HepG2 (cell line): Measurements from ENCODE around the gene OR2F1. TPM values are rescaled to one million over a fixed set of nuclear protein-coding genes. Genes with fewer than 3 reads are reported as not detected.
A peak's percentile ranks its signal among the peaks of the same experiment; 100 is the strongest.
"Not testable (repeated sequence)": the region's sequence is repeated elsewhere in the genome, so short reads cannot be mapped to it uniquely, and the experiment has no call there.

Experiments
- ATAC-seq: fragments of 200-7000 bp; cut with Tn5 transposase; 3 replicates; pipeline ENCODE4 v1.9.1; 2020; ENCODE audit warnings: mild to moderate bottlenecking, moderate library complexity
- BruUV-seq: library from RNA; stranded (reverse); fragments of 400-500 nt; replicated peaks from 2 replicates; lab custom pipeline; 2021; lab: Mats Ljungman, UMichigan
- CTCF ChIA-PET: fragments of 300-600 bp; formaldehyde crosslinking; extraction: SDS; loops from one replicate; lab custom pipeline; 2021; ENCODE audit warnings: low total read pairs, inconsistent platforms, low intra/inter-chr PET ratio; lab: Yijun Ruan, JAX
- POLR2A ChIA-PET: fragments of 350-600 bp; sonication (Branson Sonifier 250); formaldehyde crosslinking; loops from one replicate; lab custom pipeline; 2020; ENCODE audit warnings: antibody characterized with exemption, inconsistent platforms; lab: Yijun Ruan, JAX
- DNase-seq: peaks from one replicate; pipeline ENCODE4 v3.0.0-alpha.2; 2015; ENCODE audit warnings: low spot score
- FAIRE-seq: peaks from 3 replicates; lab custom pipeline; 2011; peaks lifted over from hg19 to GRCh38; lab: Jason Lieb, UNC
- H2AFZ ChIP-seq: one replicate; pipeline ENCODE4 v1.6.1; 2011; ENCODE audit warnings: low read length, inconsistent platforms
- H3K27ac ChIP-seq: fragments of 300-600 bp; 3 replicates; pipeline ENCODE4 v1.8.0; 2011; ENCODE audit warnings: mixed run types, mild to moderate bottlenecking, mixed read lengths, low read length, inconsistent platforms; ENCODE audit not compliant: insufficient read depth; ENCODE audit errors: extremely low read length
- H3K27me3 ChIP-seq, 2 experiments: fragments of 200-600 bp in 1 of 2; 2 replicates in 1 of 2; 3 replicates in 1 of 2; pipeline versions ENCODE4 v1.6.0 to v1.8.0; 2011; ENCODE audit warnings: low read length in 2 of 2, mild to moderate bottlenecking in 2 of 2, moderate library complexity in 2 of 2, inconsistent platforms in 1 of 2; ENCODE audit not compliant: insufficient read depth in 2 of 2, control insufficient read depth in 1 of 2
- H3K36me3 ChIP-seq, 2 experiments: fragments of 200-600 bp in 1 of 2; replicated peaks in 1 of 2; 2 replicates in 1 of 2; 3 replicates in 1 of 2; pipeline versions ENCODE4 v1.5.1 to v1.8.0; 2011; ENCODE audit warnings: low read length in 2 of 2, inconsistent platforms in 1 of 2; ENCODE audit not compliant: insufficient read depth in 2 of 2, control insufficient read depth in 1 of 2
- H3K4me1 ChIP-seq: 2 replicates; pipeline ENCODE4 v1.5.1; 2012; ENCODE audit warnings: low read length, inconsistent platforms; ENCODE audit not compliant: insufficient read depth
- H3K4me2 ChIP-seq: 2 replicates; pipeline ENCODE4 v1.6.0; 2011; ENCODE audit warnings: low read depth, low read length, inconsistent platforms
- H3K4me3 ChIP-seq, 3 experiments: fragments of 200-600 bp in 1 of 3; sonication (generic), shearing (Covaris generic) in 1 of 3; replicated peaks in 1 of 3; 2 replicates each; pipeline ENCODE4 v1.5.1; 2011 to 2016; ENCODE audit warnings: low read length in 3 of 3, inconsistent platforms in 2 of 3, low read depth in 2 of 3, mild to moderate bottlenecking in 2 of 3, control low read depth in 1 of 3, mixed read lengths in 1 of 3; ENCODE audit not compliant: insufficient read depth in 1 of 3
- H3K79me2 ChIP-seq: one replicate; pipeline ENCODE4 v1.6.1; 2011; ENCODE audit warnings: low read length, inconsistent platforms; ENCODE audit not compliant: insufficient read depth
- H3K9ac ChIP-seq: 2 replicates; pipeline ENCODE4 v1.6.0; 2011; ENCODE audit warnings: mild to moderate bottlenecking, low read depth, low read length, inconsistent platforms; ENCODE audit not compliant: insufficient read depth
- H3K9me3 ChIP-seq: 2 replicates; pipeline ENCODE4 v1.5.1; 2012; ENCODE audit warnings: mild to moderate bottlenecking, low read length
- H4K20me1 ChIP-seq: 2 replicates; pipeline ENCODE4 v1.6.0; 2011; ENCODE audit warnings: inconsistent platforms, mild to moderate bottlenecking, low read length, moderate library complexity; ENCODE audit not compliant: insufficient read depth
- CTCF ChIP-seq: sonication (generic); formaldehyde crosslinking; IDR thresholded peaks from 2 replicates; pipeline ENCODE4 v1.5.0; 2020; ENCODE audit warnings: mild to moderate bottlenecking, missing genetic modification reagents, moderate library complexity
- HOXA9 ChIP-seq: sonication (generic); formaldehyde crosslinking; IDR thresholded peaks from 2 replicates; pipeline ENCODE4 v1.8.1; 2022; ENCODE audit warnings: missing genetic modification reagents, mild to moderate bottlenecking, moderate library complexity, borderline replicate concordance
- RAD21 ChIP-seq: fragments of 450-650 bp; formaldehyde crosslinking; IDR thresholded peaks from 2 replicates; pipeline ENCODE4 v1.5.0; 2020; ENCODE audit warnings: mild to moderate bottlenecking
- SMC3 ChIP-seq: IDR thresholded peaks from 2 replicates; pipeline ENCODE4 v1.6.1; 2011; ENCODE audit warnings: low read length, improper control_type of control experiment
- STAG1 ChIP-seq: sonication (generic); formaldehyde crosslinking; IDR thresholded peaks from 2 replicates; pipeline ENCODE4 v1.4.0; 2020; ENCODE audit warnings: missing genetic modification reagents
- ZMYM2 ChIP-seq: sonication (generic); formaldehyde crosslinking; IDR thresholded peaks from 2 replicates; pipeline ENCODE4 v1.8.0; 2022; ENCODE audit warnings: mild to moderate bottlenecking, missing genetic modification reagents
- WGBS: methylation state at CpG from one replicate; pipeline ENCODE4 v1.1.6; 2017; ENCODE audit warnings: low lambda C conversion rate; 5-methylcytosine and 5-hydroxymethylcytosine counted together
- in situ Hi-C: cut with HindIII; loops from 2 replicates; pipeline ENCODE4 v1.10.0; 2017; ENCODE audit warnings: low pct_unique_long_range_greater_than_20kb; ENCODE audit not compliant: extremely low pct_ligation_motif_present
- intact Hi-C: fragments of 100-400 bp; cut with micrococcal nuclease; formaldehyde crosslinking; loops from one replicate; pipeline ENCODE4 v1.10.0; 2022; ENCODE audit not compliant: unreplicated experiment
- polyA plus RNA-seq, 8 experiments: library from polyadenylated mRNA; depleted of rRNA in 3 of 8; stranded (reverse) in 7 of 8; unstranded in 1 of 8; fragments of >200 nt; fragmentation: Illumina TruSeq in 4 of 8; extraction: Trizol in 4 of 8; gene quantifications; 2 replicates each; pipeline versions ENCODE4 v1.2.1 to v1.2.3, GENCODE V29; 2011 to 2016; ENCODE audit warnings: low read depth in 4 of 8, missing spikeins in 1 of 8, mixed read lengths in 1 of 8; ENCODE audit not compliant: insufficient read depth in 1 of 8
- total RNA-seq, 5 experiments: library from RNA; depleted of rRNA; stranded (reverse); fragments of >200 nt; fragmentation: Illumina TruSeq; extraction: Trizol; gene quantifications; 2 replicates each; pipeline ENCODE4 v1.2.3, GENCODE V29; 2016; ENCODE audit warnings: low read depth in 1 of 5
- TF ChIP-seq, protein P1 (sequence below): sonication (generic); formaldehyde crosslinking; IDR thresholded peaks from 2 replicates; pipeline ENCODE4 v1.5.0; 2020; ENCODE audit warnings: missing genetic modification reagents

Gene OR2F1
- total and polyA plus RNA-seq, 2 of the 13 experiments (the other 11 are each of a cell fraction or from before 2014, with no cell fraction given): 0.36 to 1.5 TPM

DNA sequence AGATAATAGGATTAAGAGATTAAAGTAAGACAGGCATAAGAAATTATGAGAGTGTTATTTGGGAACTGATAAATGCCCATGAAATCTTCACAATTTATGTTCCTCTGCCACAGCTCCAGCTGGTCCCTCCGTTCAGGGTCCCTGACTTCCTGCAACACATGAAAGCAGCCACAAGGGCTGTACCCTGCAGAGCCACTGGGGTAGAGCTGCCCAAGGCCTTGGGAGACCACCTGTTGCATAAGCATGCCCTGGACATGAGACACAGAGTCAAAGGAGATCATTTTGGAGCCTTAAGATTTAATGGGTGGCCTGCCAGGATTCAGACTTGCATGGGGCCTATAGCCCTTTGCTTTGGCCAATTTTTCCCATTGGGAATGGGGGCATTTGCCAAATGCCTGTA is 56.2 kb downstream of the OR2F1 start:
- H3K27ac ChIP-seq, BruUV-seq, H3K4me2 ChIP-seq, CTCF ChIA-PET, in situ Hi-C loops, H3K36me3 ChIP-seq, H3K27me3 ChIP-seq, H3K9ac ChIP-seq, H2AFZ ChIP-seq, H3K79me2 ChIP-seq, H3K4me3 ChIP-seq, FAIRE-seq, DNase-seq, H4K20me1 ChIP-seq: not testable (repeated sequence)
- H3K9me3 ChIP-seq: peaks cover 18% of the 10 kb centered on the region; the same call in 1 of the 2 replicates
- POLR2A ChIA-PET: interaction anchor here (1.1 kb wide), 1 partner anchor 110 kb away, joined by 3 read pairs; no protein-coding TSS in a partner anchor
- ATAC-seq: peak; percentile 79
- peaks cover 10% of the 10 kb centered on the region for H3K4me1 ChIP-seq
- WGBS: 0% methylated on average over 1 of the region's 1 CpG
- intact Hi-C loops: loop anchor here (5.0 kb wide), 1 partner anchor 34 kb away; no protein-coding TSS in a partner anchor

DNA sequence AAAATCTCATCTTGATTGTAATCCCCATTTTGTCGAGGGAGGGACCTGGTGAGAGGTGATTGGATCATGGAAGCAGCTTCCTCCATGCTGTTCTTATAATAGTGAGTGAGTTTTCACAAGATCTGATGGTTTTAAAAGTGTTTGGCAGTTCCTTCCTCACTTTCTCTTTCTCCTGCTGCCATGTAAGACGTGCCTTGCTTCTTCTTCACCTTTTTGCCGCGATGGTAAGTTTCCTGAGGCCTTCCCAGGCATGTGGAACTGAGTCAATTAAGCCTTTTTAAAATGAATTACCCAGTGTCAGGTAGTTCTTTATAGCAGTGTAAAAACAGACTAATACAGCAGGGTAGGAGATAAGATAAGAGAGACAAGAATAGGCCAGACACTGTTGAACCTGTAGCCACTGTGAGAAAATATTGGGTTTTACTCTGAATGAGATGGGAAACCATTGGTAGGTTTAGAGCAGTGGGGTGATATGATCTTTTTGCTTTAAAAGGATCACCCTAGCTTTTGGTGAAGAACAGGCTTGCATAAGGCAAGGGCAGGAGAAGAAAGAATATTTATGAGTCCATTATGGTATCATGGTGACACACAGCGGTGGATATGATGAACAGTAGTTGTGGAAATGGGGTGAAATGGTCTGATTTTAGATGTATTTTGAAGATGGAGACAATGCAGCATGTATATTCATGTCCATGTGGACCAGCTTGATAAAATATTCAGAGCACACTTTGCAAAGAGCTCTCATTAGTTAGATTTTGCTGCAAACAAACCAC is 57.0 kb downstream of the OR2F1 start:
- Histone ChIP-seq H3K79me2 (no peaks in the 10 kb centered on the region), H3K27me3 (no peaks in the 10 kb centered on the region), H3K9ac (no peak overlapping the region), H3K36me3 (no peaks in the 10 kb centered on the region), H3K4me2 (no peak overlapping the region), H3K9me3 (peaks cover 18% of the 10 kb centered on the region; the same call in 1 of the 2 replicates), H3K27ac (no peak overlapping the region), H4K20me1 (no peaks in the 10 kb centered on the region), H3K4me3 (no peak overlapping the region), H2AFZ (no peak overlapping the region), H3K4me1 (peaks cover 10% of the 10 kb centered on the region)
- 40% methylated on average over 5 of the region's 5 CpGs for WGBS
- ATAC-seq (peak; percentile 93), DNase-seq (peak; percentile 51), FAIRE-seq (no peak)
- in situ Hi-C loops (no loop called here), intact Hi-C loops (loop anchor here (1.0 to 5.0 kb wide), 3 partner anchors 34 to 119 kb away; partner anchors contain the start of gene TCAF1)
- ChIA-PET POLR2A (interaction anchor here (0.6 to 1.7 kb wide), 2 partner anchors 110 to 129 kb away, joined by 3 to 6 read pairs; partner anchors contain the start of gene TCAF1), CTCF (interaction anchor here (1.1 kb wide), 1 partner anchor 119 kb away, joined by 4 read pairs; no protein-coding TSS in a partner anchor)
- no TSS peak for BruUV-seq
- TF ChIP-seq STAG1 (CRISPR knock-in tag): peak; percentile 93
- TF ChIP-seq, protein P1, sequence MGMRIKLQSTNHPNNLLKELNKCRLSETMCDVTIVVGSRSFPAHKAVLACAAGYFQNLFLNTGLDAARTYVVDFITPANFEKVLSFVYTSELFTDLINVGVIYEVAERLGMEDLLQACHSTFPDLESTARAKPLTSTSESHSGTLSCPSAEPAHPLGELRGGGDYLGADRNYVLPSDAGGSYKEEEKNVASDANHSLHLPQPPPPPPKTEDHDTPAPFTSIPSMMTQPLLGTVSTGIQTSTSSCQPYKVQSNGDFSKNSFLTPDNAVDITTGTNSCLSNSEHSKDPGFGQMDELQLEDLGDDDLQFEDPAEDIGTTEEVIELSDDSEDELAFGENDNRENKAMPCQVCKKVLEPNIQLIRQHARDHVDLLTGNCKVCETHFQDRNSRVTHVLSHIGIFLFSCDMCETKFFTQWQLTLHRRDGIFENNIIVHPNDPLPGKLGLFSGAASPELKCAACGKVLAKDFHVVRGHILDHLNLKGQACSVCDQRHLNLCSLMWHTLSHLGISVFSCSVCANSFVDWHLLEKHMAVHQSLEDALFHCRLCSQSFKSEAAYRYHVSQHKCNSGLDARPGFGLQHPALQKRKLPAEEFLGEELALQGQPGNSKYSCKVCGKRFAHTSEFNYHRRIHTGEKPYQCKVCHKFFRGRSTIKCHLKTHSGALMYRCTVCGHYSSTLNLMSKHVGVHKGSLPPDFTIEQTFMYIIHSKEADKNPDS (CRISPR knock-in tag): no peak
- TF ChIP-seq ZMYM2 (CRISPR knock-in tag): no peak
- 0 out of 2 replicates have a peak, but pooled peaks have one; percentile 34 for TF ChIP-seq HOXA9
- peak; percentile 81 for TF ChIP-seq CTCF
- peak; percentile 76; the same call in 1 of the 2 replicates for TF ChIP-seq SMC3
- peak; percentile 57 for TF ChIP-seq RAD21 (CRISPR knock-in tag)
